ENCODE results near the gene ALPK1. TPM values are rescaled to one million over a fixed set of nuclear protein-coding genes. Genes with fewer than 3 reads are reported as not detected.

Gene ALPK1
- total and polyA plus RNA-seq, 7 donors = 4.2 to 27.4 (median 12.1) TPM

- intact Hi-C loops (cut with DNase I) = no loop called here
- Histone ChIP-seq H3K27ac (no peak overlapping the region), H3K36me3 (peaks cover 0 to 3% (median 0%) of the 10 kb centered on the region in 4 donors), H3K4me3 (no peak overlapping the region), H3K4me1 (no peaks in the 10 kb centered on the region), H3K9me3 (peaks cover 0 to 8% (median 0%) of the 10 kb centered on the region in 4 donors), H3K27me3 (no peaks in the 10 kb centered on the region)
- DNase-seq = no peak
- WGBS, 2 donors = 78 to 92% methylated on average over 6 of the region's 6 CpGs
- TF ChIP-seq EP300 (IDR thresholded peaks at IDR 0.05) = no peak
- TF ChIP-seq POLR2AphosphoS5 (IDR thresholded peaks at IDR 0.05) = no peak
- TF ChIP-seq CTCF (IDR thresholded peaks at IDR 0.05) = no peak
- TF ChIP-seq POLR2A (IDR thresholded peaks at IDR 0.05) = no peak
These were observed 64.1 kb downstream of the ALPK1 start for GRCh38 chr4:112361181-112361791.

DNA sequence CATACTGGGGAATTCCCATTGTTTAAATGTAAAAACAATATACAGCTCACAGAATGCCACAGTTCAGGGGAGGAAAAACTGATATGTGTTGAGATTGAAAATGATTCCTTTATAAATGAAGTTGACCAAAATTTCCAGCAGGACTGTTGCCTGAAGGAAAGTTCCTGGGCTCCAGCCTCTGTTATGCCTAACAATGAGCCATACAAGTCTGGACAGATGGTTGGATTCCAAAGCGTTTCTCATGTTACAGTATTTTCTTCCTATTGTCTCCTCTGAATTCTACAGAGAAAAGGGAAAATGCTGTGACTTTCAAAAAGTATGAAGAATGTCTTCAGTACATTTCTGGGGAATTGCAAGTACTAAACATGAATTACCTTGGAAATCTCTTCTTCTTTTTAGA lies 73.3 kb downstream of the ALPK1 start:
- Histone ChIP-seq H3K9me3 (peaks cover 0 to 4% (median 0%) of the 10 kb centered on the region in 4 donors), H3K27me3 (no peaks in the 10 kb centered on the region), H3K27ac (no peak overlapping the region), H3K4me1 (no peaks in the 10 kb centered on the region), H3K4me3 (no peak overlapping the region), H3K36me3 (no peaks in the 10 kb centered on the region)
- intact Hi-C loops (cut with DNase I) = no loop called here
- 86 to 92% methylated on average over 1 of the region's 1 CpG for WGBS, 2 donors
- TF ChIP-seq EP300 (IDR thresholded peaks at IDR 0.05) (no peak), POLR2AphosphoS5 (IDR thresholded peaks at IDR 0.05) (no peak), POLR2A (IDR thresholded peaks at IDR 0.05) (no peak), CTCF (IDR thresholded peaks at IDR 0.05) (no peak)
- DNase-seq = no peak

- no peak overlapping the region for H3K4me3 ChIP-seq
- H3K27ac ChIP-seq = no peak overlapping the region
- H3K36me3 ChIP-seq = no peaks in the 10 kb centered on the region
- 90 to 96% methylated on average over 3 of the region's 3 CpGs for WGBS, 2 donors
- H3K4me1 ChIP-seq = no peaks in the 10 kb centered on the region
- peaks cover 0 to 4% (median 0%) of the 10 kb centered on the region in 4 donors for H3K9me3 ChIP-seq
- intact Hi-C loops (cut with DNase I) = no loop called here
- DNase-seq = no peak
- H3K27me3 ChIP-seq = no peaks in the 10 kb centered on the region
- TF ChIP-seq EP300 (IDR thresholded peaks at IDR 0.05) (no peak), POLR2A (IDR thresholded peaks at IDR 0.05) (no peak), POLR2AphosphoS5 (IDR thresholded peaks at IDR 0.05) (no peak), CTCF (IDR thresholded peaks at IDR 0.05) (no peak)
These were observed 74.2 kb downstream of the ALPK1 start for GRCh38 chr4:112371361-112371760.

GRCh38 chr4:112374850-112375249 lies 77.7 kb downstream of the ALPK1 start:
- H3K27me3 ChIP-seq = no peaks in the 10 kb centered on the region
- no peaks in the 10 kb centered on the region for H3K9me3 ChIP-seq
- TF ChIP-seq EP300 (IDR thresholded peaks at IDR 0.05) (no peak), CTCF (IDR thresholded peaks at IDR 0.05) (no peak), POLR2A (IDR thresholded peaks at IDR 0.05) (no peak), POLR2AphosphoS5 (IDR thresholded peaks at IDR 0.05) (no peak)
- H3K27ac ChIP-seq = no peak overlapping the region
- no peaks in the 10 kb centered on the region for H3K4me1 ChIP-seq
- WGBS, 2 donors = 90 to 94% methylated on average over 2 of the region's 2 CpGs
- intact Hi-C loops (cut with DNase I) = no loop called here
- H3K36me3 ChIP-seq = peaks cover 0 to 18% (median 0%) of the 10 kb centered on the region in 4 donors
- H3K4me3 ChIP-seq = no peak overlapping the region
- DNase-seq = no peak

DNA sequence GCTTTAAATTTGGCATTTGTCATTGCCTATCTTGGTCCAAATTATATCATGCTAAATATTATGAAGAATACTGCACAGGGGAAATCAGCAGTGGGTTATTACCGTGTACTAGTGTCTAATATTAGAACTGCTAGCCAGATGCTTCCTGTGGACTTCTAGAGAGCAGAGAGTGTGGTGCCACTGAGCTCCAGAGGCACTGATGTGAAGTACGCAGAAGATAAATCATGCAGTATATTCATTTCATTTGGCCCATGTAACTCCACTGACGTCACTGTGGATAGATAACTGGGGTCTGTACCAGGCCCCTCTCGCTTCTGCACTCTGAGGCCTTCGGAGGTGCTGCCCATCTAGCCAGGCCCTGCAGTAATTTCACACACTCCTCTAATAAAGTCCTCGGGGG lies 80.0 kb downstream of the ALPK1 start:
- 74 to 93% methylated on average over 6 of the region's 6 CpGs for WGBS, 2 donors
- intact Hi-C loops (cut with DNase I) = no loop called here
- Histone ChIP-seq H3K4me3 (no peak overlapping the region), H3K4me1 (no peaks in the 10 kb centered on the region), H3K36me3 (peaks cover 0 to 19% (median 0%) of the 10 kb centered on the region in 4 donors), H3K9me3 (no peaks in the 10 kb centered on the region), H3K27ac (no peak overlapping the region), H3K27me3 (no peaks in the 10 kb centered on the region)
- TF ChIP-seq EP300 (IDR thresholded peaks at IDR 0.05) (no peak), POLR2AphosphoS5 (IDR thresholded peaks at IDR 0.05) (no peak)
- no peak for DNase-seq

Measured in sigmoid colon (tissue), 7 donors.